Transverse colon (tissue), 4 donors: ENCODE measurements around the gene TREX2. TPM values are rescaled to one million over a fixed set of nuclear protein-coding genes. Genes with fewer than 3 reads are reported as not detected.

Experiments used
- DNase-seq: peaks from one replicate; pipeline ENCODE4 v3.0.0-alpha.2; 2019
- H3K27ac ChIP-seq, 4 donors: fragments of 200-600 bp; sonication (generic); 2 replicates each; pipeline ENCODE4 v1.5.1; 2016 to 2018; ENCODE audit warnings: inconsistent platforms in 4 of 4
- H3K27me3 ChIP-seq: fragments of 200-600 bp; sonication (generic); 2 replicates; pipeline ENCODE4 v1.5.1; 2017; ENCODE audit warnings: inconsistent platforms
- H3K36me3 ChIP-seq, 4 donors: fragments of 200-600 bp; sonication (generic); 2 replicates each; pipeline ENCODE4 v1.5.1; 2017 to 2019; ENCODE audit warnings: inconsistent platforms in 4 of 4
- H3K4me1 ChIP-seq, 4 donors: fragments of 200-600 bp; sonication (generic); 2 replicates each; pipeline ENCODE4 v1.5.1; 2017 to 2020; ENCODE audit warnings: inconsistent platforms in 4 of 4
- H3K4me3 ChIP-seq, 4 donors: fragments of 200-600 bp; sonication (generic); 1 replicate in 1 of 4; 2 replicates in 3 of 4; pipeline versions ENCODE4 v1.5.1 to v1.6.1; 2017 to 2019; ENCODE audit warnings: inconsistent platforms in 4 of 4
- H3K9me3 ChIP-seq, 2 donors: fragments of 200-600 bp; sonication (generic); 2 replicates each; pipeline ENCODE4 v1.5.1; 2017 to 2019; ENCODE audit warnings: inconsistent platforms in 2 of 2
- CTCF ChIP-seq, 5 experiments: fragments of 200-600 bp in 3 of 5; fragments of 450-650 bp in 2 of 5; sonication (generic) in 3 of 5; IDR thresholded peaks; 1 replicate in 2 of 5; 2 replicates in 3 of 5; pipeline ENCODE4 v1.5.1; 2016 to 2017; ENCODE audit warnings: antibody characterized with exemption in 5 of 5, inconsistent platforms in 3 of 5, mild to moderate bottlenecking in 2 of 5, moderate library complexity in 1 of 5
- EP300 ChIP-seq: sonication (generic); formaldehyde crosslinking; IDR thresholded peaks from one replicate; pipeline ENCODE4 v1.6.1; 2017; ENCODE audit warnings: antibody characterized with exemption, low read depth
- POLR2A ChIP-seq: fragments of 450-650 bp; IDR thresholded peaks from one replicate; pipeline ENCODE4 v1.6.1; 2016; ENCODE audit warnings: antibody characterized with exemption, mild to moderate bottlenecking, moderate library complexity
- POLR2AphosphoS5 ChIP-seq, 3 donors: sonication (generic); formaldehyde crosslinking; IDR thresholded peaks; one replicate each; pipeline ENCODE4 v1.6.1; 2016; ENCODE audit warnings: antibody characterized with exemption in 3 of 3
- WGBS, 2 donors: methylation state at CpG; one replicate each; pipeline ENCODE4 v1.1.5; 2018; ENCODE audit warnings: low coverage in 1 of 2; 5-methylcytosine and 5-hydroxymethylcytosine counted together
- in situ Hi-C, 4 donors: fragments of 200-750 bp; cut with MboI; loops; one replicate each; pipeline versions ENCODE4 v1.15.0 to v1.15.1; 2017; ENCODE audit warnings: low sequenced_read_pairs in 3 of 4, low pct_ligation_motif_present in 1 of 4, low pct_unique_long_range_greater_than_20kb in 1 of 4
- intact Hi-C: fragments of 100-400 bp; cut with DNase I; formaldehyde crosslinking; loops from one replicate; pipeline ENCODE4 v1.15.1; 2023; ENCODE audit warnings: low total_unique reads
- total RNA-seq, 4 donors: library from RNA; depleted of rRNA; stranded (reverse); fragments of >200 nt; gene quantifications; one replicate each; pipeline ENCODE4 v1.1.0, GENCODE V29; 2016

Gene TREX2
- total RNA-seq, 4 donors from 2014 or later, result 0.55 to 2.0 (median 1.4) TPM; not detected in 1

DNA sequence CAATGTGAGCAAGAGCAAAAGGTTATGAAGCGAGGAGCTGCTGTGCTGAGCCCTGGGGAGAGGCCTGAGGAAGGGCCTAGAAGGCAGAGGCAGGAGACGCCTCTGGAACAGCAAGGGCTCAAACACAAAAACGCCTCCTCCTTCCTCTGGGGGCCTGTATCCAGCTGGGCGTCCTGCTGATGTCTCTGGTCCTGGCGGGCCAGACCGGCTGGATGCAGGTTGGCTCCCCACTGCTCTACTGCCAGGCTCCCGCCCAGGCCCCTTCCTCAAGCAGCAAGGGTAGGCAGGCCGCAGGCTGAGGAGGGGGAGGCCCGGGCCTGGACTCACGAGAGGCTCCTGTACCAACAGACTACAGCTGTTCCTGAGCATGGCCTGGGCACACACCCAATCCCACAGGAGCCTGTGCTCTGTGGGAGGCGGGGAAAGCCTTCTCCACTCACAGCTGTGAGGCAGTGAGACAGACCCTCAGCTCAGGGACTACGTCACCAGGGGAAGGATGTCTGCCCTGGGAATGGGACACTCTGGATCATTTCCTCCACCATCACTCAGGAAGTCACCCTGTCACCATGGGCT lies 22.2 kb upstream of the TREX2 start:
- Histone ChIP-seq H3K36me3 (no peaks in the 10 kb centered on the region), H3K4me1 (peaks cover 0 to 11% (median 8%) of the 10 kb centered on the region in 4 donors), H3K27ac (no peak overlapping the region), H3K4me3 (no peak overlapping the region), H3K27me3 (no peaks in the 10 kb centered on the region), H3K9me3 (no peaks in the 10 kb centered on the region)
- intact Hi-C loops (no loop called here), in situ Hi-C loops (no loop called here)
- 85% methylated on average over 10 of the region's 12 CpGs; no CpG with 5 or more reads in 1 of the 2 donors for WGBS, 2 donors
- DNase-seq, result no peak
- no peak for TF ChIP-seq CTCF (IDR thresholded peaks at IDR 0.05)
- no peak for TF ChIP-seq EP300
- TF ChIP-seq POLR2AphosphoS5 (IDR thresholded peaks at IDR 0.05), result no peak
- TF ChIP-seq POLR2A, result no peak

- no peak overlapping the region for H3K4me3 ChIP-seq
- H3K9me3 ChIP-seq, result no peaks in the 10 kb centered on the region
- H3K27me3 ChIP-seq, result no peaks in the 10 kb centered on the region
- TF ChIP-seq POLR2A (no peak), EP300 (no peak), CTCF (IDR thresholded peaks at IDR 0.05) (no peak), POLR2AphosphoS5 (IDR thresholded peaks at IDR 0.05) (no peak)
- no peak overlapping the region for H3K27ac ChIP-seq
- no peak for DNase-seq
- in situ Hi-C loops (no loop called here), intact Hi-C loops (no loop called here)
- no peaks in the 10 kb centered on the region for H3K36me3 ChIP-seq
- peaks cover 0 to 11% (median 8%) of the 10 kb centered on the region in 4 donors for H3K4me1 ChIP-seq
- 88% methylated on average over 18 of the region's 19 CpGs; no CpG with 5 or more reads in 1 of the 2 donors for WGBS, 2 donors
These were observed 20.0 kb upstream of the TREX2 start for GRCh38 chrX:153465691-153466380.

DNA sequence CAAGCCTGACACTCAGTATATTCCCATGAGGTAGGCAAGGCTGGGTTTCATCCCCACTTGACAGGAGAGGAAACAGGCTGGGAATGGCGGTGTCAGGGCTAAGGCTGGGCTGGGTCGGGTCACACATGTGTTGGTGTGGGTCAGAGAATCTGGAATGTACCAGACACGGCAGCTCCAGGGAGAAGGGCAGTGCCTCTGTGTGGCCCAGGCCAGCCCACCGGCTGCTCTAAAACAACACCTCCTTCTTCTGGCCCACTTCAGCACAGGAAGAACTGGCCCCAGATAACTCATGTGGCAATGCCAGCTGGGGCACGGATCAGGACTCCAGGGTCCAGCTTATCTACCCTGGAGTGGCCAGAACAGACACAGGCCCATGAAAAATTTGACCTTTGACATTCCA lies 18.3 kb upstream of the TREX2 start:
- Histone ChIP-seq H3K4me3 (no peak overlapping the region), H3K4me1 (peaks cover 0 to 4% (median 0%) of the 10 kb centered on the region in 4 donors), H3K9me3 (no peaks in the 10 kb centered on the region), H3K36me3 (no peaks in the 10 kb centered on the region), H3K27me3 (no peaks in the 10 kb centered on the region), H3K27ac (no peak overlapping the region)
- intact Hi-C loops, result no loop called here
- in situ Hi-C loops, result no loop called here
- 88% methylated on average over 5 of the region's 5 CpGs; no CpG with 5 or more reads in 1 of the 2 donors for WGBS, 2 donors
- TF ChIP-seq EP300 (no peak), CTCF (IDR thresholded peaks at IDR 0.05) (no peak), POLR2A (no peak), POLR2AphosphoS5 (IDR thresholded peaks at IDR 0.05) (no peak)
- no peak for DNase-seq

GRCh38 chrX:153463556-153463955 lies 17.7 kb upstream of the TREX2 start:
- intact Hi-C loops (no loop called here), in situ Hi-C loops (no loop called here)
- TF ChIP-seq CTCF (IDR thresholded peaks at IDR 0.05) (no peak), EP300 (no peak), POLR2A (no peak)
- H3K4me1 ChIP-seq, result no peaks in the 10 kb centered on the region
- WGBS, 2 donors, result 77% methylated on average over 12 of the region's 12 CpGs; no CpG with 5 or more reads in 1 of the 2 donors
- no peak overlapping the region for H3K4me3 ChIP-seq
- H3K27ac ChIP-seq, result no peak overlapping the region
- no peaks in the 10 kb centered on the region for H3K36me3 ChIP-seq
- no peak for DNase-seq
- H3K27me3 ChIP-seq, result no peaks in the 10 kb centered on the region
- no peaks in the 10 kb centered on the region for H3K9me3 ChIP-seq
